COLO668 (cell line): ENCODE data around the gene RPL37A.

Experiments used
- DNase-seq: peaks from one replicate; lab custom pipeline; 2025; ENCODE audit not compliant: unreplicated experiment; lab: John Stamatoyannopoulos, UW

Gene RPL37A

GRCh38 chr2:216498379-216499352, at the start of gene RPL37A:
Gene RPL37A, plus strand, starts transcription at chr2:216498844. Its CDS starts 31 bp downstream, at chr2:216498875.
- peak; percentile 96 for DNase-seq

GRCh38 chr2:216450346-216450745, 48.3 kb upstream of the RPL37A start:
- DNase-seq, result no peak

GRCh38 chr2:216450784-216451183, 47.9 kb upstream of the RPL37A start:
- no peak for DNase-seq

- DNase-seq, result no peak
Observed at GRCh38 chr2:216453955-216454614, 44.6 kb upstream of the RPL37A start.

GRCh38 chr2:216463148-216463547, 35.5 kb upstream of the RPL37A start:
- no peak for DNase-seq

GRCh38 chr2:216464104-216464720, 34.4 kb upstream of the RPL37A start:
- no peak for DNase-seq

- no peak for DNase-seq
Observed at GRCh38 chr2:216465579-216466195, 33.0 kb upstream of the RPL37A start.

- no peak for DNase-seq
Observed at GRCh38 chr2:216467845-216468244, 30.8 kb upstream of the RPL37A start.

- no peak for DNase-seq
Observed at GRCh38 chr2:216469661-216470060, 29.0 kb upstream of the RPL37A start.

- no peak for DNase-seq
Observed at GRCh38 chr2:216473187-216473586, 25.5 kb upstream of the RPL37A start.

- no peak for DNase-seq
Observed at GRCh38 chr2:216474925-216475670, 23.5 kb upstream of the RPL37A start.

GRCh38 chr2:216475767-216476166, 22.9 kb upstream of the RPL37A start:
- DNase-seq, result no peak

- DNase-seq, result no peak
Observed at GRCh38 chr2:216477283-216478035, 21.2 kb upstream of the RPL37A start.

- no peak for DNase-seq
Observed at GRCh38 chr2:216478151-216478550, 20.5 kb upstream of the RPL37A start.

GRCh38 chr2:216478791-216479190, 19.9 kb upstream of the RPL37A start:
- no peak for DNase-seq

GRCh38 chr2:216480221-216480620, 18.4 kb upstream of the RPL37A start:
- no peak for DNase-seq

- no peak for DNase-seq
Observed at GRCh38 chr2:216482640-216483039, 16.0 kb upstream of the RPL37A start.

- DNase-seq, result no peak
Observed at GRCh38 chr2:216485237-216485636, 13.4 kb upstream of the RPL37A start.

- DNase-seq, result no peak
Observed at GRCh38 chr2:216485745-216486144, 12.9 kb upstream of the RPL37A start.

GRCh38 chr2:216486271-216486670, 12.4 kb upstream of the RPL37A start:
- no peak for DNase-seq
